NB4 (cell line): ENCODE data around the gene RABGAP1.

Experiments
- CTCF ChIP-seq: IDR thresholded peaks from one replicate; pipeline ENCODE4 v1.5.1; 2012; ENCODE audit warnings: low read depth, low read length
- MYC ChIP-seq: IDR thresholded peaks from 2 replicates; pipeline ENCODE4 v1.6.1; 2011; ENCODE audit warnings: low read depth, low read length
- POLR2A ChIP-seq: IDR thresholded peaks from 2 replicates; pipeline ENCODE4 v1.6.1; 2011; ENCODE audit warnings: mild to moderate bottlenecking; ENCODE audit not compliant: insufficient read length; ENCODE audit errors: extremely low read depth
- TF ChIP-seq, protein P1 (sequence below): IDR thresholded peaks from 2 replicates; pipeline ENCODE4 v1.6.1; 2011; ENCODE audit warnings: low read depth, low read length

DNA sequence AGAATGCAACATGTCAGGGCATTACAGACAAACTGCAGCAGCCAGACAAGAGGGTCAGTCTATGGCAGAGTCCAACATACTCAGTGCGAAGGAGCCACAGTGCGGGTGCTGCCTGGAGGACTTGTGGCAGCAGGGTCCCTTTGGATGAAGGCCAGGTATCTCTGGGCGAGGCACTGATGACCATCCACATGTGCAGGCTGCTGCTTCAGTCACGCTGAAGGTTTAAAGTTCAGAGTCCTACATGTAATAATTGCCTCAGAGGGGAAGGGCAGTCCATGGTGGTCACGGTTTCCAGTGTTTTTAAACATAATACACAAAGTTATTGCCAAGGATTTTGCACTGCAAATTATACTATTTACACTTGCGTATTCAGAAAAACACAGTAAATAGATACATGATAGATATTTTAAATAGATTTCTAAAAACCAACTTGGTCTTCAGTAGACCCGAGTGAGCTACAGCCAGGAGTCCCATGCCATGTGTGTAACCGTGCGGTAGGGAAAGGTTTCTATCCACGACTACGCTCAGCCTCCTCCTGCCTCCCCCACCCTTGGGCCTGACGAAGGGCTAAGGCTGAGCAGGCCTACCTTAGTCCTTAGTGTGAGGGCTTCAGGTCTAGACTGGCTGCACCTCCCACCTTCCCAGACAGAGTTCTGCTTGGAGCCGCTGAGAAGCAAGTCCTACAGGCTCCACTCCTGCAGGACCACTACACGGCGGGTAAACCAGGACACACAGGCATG lies 168.9 kb downstream of the RABGAP1 start:
- TF ChIP-seq CTCF (no peak), POLR2A (no peak), MYC (no peak)
- TF ChIP-seq, protein P1, sequence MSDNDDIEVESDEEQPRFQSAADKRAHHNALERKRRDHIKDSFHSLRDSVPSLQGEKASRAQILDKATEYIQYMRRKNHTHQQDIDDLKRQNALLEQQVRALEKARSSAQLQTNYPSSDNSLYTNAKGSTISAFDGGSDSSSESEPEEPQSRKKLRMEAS: no peak
